ENCODE measurements around the gene LINC00305.

The LINC00305 gene

GRCh38 chr18:64099244-64099643 is 49.6 kb downstream of the LINC00305 start:
- Histone ChIP-seq H3K4me2 (ENCODE audit: low read length) (peak overlapping the region; percentile 77), H3K4me3 (ENCODE audit: low read length) (peak overlapping the region; percentile 63), H2AFZ (ENCODE audit: low read depth, low read length) (peak overlapping the region; percentile 62), H3K79me2 (ENCODE audit: low read length) (no peaks in the 10 kb centered on the region), H3K4me1 (ENCODE audit: low read length) (peaks cover 39% of the 10 kb centered on the region), H3K9ac (ENCODE audit: low read length) (peak overlapping the region; percentile 26), H3K27ac (ENCODE audit: low read length) (peak overlapping the region; percentile 46; the same call in 1 of the 2 replicates), H4K20me1 (ENCODE audit: insufficient read depth, low read length) (no peaks in the 10 kb centered on the region), H3K9me3 (ENCODE audit: insufficient read depth, low read length) (no peaks in the 10 kb centered on the region), H3K27me3 (ENCODE audit: low read depth, low read length) (no peaks in the 10 kb centered on the region), H3K36me3 (replicated peaks; ENCODE audit: low read depth, low read length) (no peaks in the 10 kb centered on the region)
- TF ChIP-seq EZH2phosphoT487 (IDR thresholded peaks at IDR 0.05; ENCODE audit: low read depth): no peak
- TF ChIP-seq CTCF (IDR thresholded peaks at IDR 0.05; ENCODE audit: low read depth, low read length): no peak

GRCh38 chr18:64097497-64097896 is 51.4 kb downstream of the LINC00305 start:
- Histone ChIP-seq H2AFZ (ENCODE audit: low read depth, low read length) (no peak overlapping the region), H3K4me3 (ENCODE audit: low read length) (no peak overlapping the region), H4K20me1 (ENCODE audit: insufficient read depth, low read length) (no peaks in the 10 kb centered on the region), H3K9me3 (ENCODE audit: insufficient read depth, low read length) (no peaks in the 10 kb centered on the region), H3K4me2 (ENCODE audit: low read length) (no peak overlapping the region), H3K36me3 (replicated peaks; ENCODE audit: low read depth, low read length) (no peaks in the 10 kb centered on the region), H3K4me1 (ENCODE audit: low read length) (peaks cover 39% of the 10 kb centered on the region), H3K27me3 (ENCODE audit: low read depth, low read length) (no peaks in the 10 kb centered on the region), H3K79me2 (ENCODE audit: low read length) (no peaks in the 10 kb centered on the region), H3K9ac (ENCODE audit: low read length) (no peak overlapping the region), H3K27ac (ENCODE audit: low read length) (no peak overlapping the region)
- TF ChIP-seq CTCF (IDR thresholded peaks at IDR 0.05; ENCODE audit: low read depth, low read length) (peak; percentile 62), EZH2phosphoT487 (IDR thresholded peaks at IDR 0.05; ENCODE audit: low read depth) (no peak)

- Histone ChIP-seq H3K9me3 (ENCODE audit: insufficient read depth, low read length) (no peaks in the 10 kb centered on the region), H3K9ac (ENCODE audit: low read length) (no peak overlapping the region), H3K79me2 (ENCODE audit: low read length) (no peaks in the 10 kb centered on the region), H4K20me1 (ENCODE audit: insufficient read depth, low read length) (no peaks in the 10 kb centered on the region), H3K4me2 (ENCODE audit: low read length) (no peak overlapping the region), H3K27ac (ENCODE audit: low read length) (no peak overlapping the region), H3K4me3 (ENCODE audit: low read length) (no peak overlapping the region), H2AFZ (ENCODE audit: low read depth, low read length) (no peak overlapping the region), H3K27me3 (ENCODE audit: low read depth, low read length) (no peaks in the 10 kb centered on the region), H3K4me1 (ENCODE audit: low read length) (peaks cover 39% of the 10 kb centered on the region), H3K36me3 (replicated peaks; ENCODE audit: low read depth, low read length) (no peaks in the 10 kb centered on the region)
- TF ChIP-seq EZH2phosphoT487 (IDR thresholded peaks at IDR 0.05; ENCODE audit: low read depth): no peak
- TF ChIP-seq CTCF (IDR thresholded peaks at IDR 0.05; ENCODE audit: low read depth, low read length): no peak
Observed at GRCh38 chr18:64095056-64095455, 53.8 kb downstream of the LINC00305 start.

- H3K4me1 ChIP-seq (ENCODE audit: low read length): peaks cover 31% of the 10 kb centered on the region
- no peak overlapping the region for H3K27ac ChIP-seq (ENCODE audit: low read length)
- H3K9ac ChIP-seq (ENCODE audit: low read length): no peak overlapping the region
- TF ChIP-seq CTCF (IDR thresholded peaks at IDR 0.05; ENCODE audit: low read depth, low read length): no peak
- no peak for TF ChIP-seq EZH2phosphoT487 (IDR thresholded peaks at IDR 0.05; ENCODE audit: low read depth)
- H3K27me3 ChIP-seq (ENCODE audit: low read depth, low read length): no peaks in the 10 kb centered on the region
- no peaks in the 10 kb centered on the region for H3K36me3 ChIP-seq (replicated peaks; ENCODE audit: low read depth, low read length)
- H3K4me3 ChIP-seq (ENCODE audit: low read length): no peak overlapping the region
- no peaks in the 10 kb centered on the region for H4K20me1 ChIP-seq (ENCODE audit: insufficient read depth, low read length)
- no peaks in the 10 kb centered on the region for H3K79me2 ChIP-seq (ENCODE audit: low read length)
- no peak overlapping the region for H3K4me2 ChIP-seq (ENCODE audit: low read length)
- H2AFZ ChIP-seq (ENCODE audit: low read depth, low read length): no peak overlapping the region
- no peaks in the 10 kb centered on the region for H3K9me3 ChIP-seq (ENCODE audit: insufficient read depth, low read length)
Observed at GRCh38 chr18:64094210-64094609, 54.7 kb downstream of the LINC00305 start.
